Stimulated activated CD4-positive, alpha-beta T cell treated with anti-CD3 and anti-CD28 coated beads, Interleukin-1b, Interleukin-23, amount 100 ng/mL, for 48 hours (primary cell): ENCODE results near the gene NBAS.
A peak's percentile ranks its signal among the peaks of the same experiment; 100 is the strongest.

Experiments
- DNase-seq: peaks from one replicate; pipeline ENCODE4 v3.0.0-alpha.2; 2020

Gene NBAS

GRCh38 chr2:15155959-15156574, 405.1 kb downstream of the NBAS start:
- no peak for DNase-seq

GRCh38 chr2:15154297-15154696, 406.8 kb downstream of the NBAS start:
- DNase-seq = no peak

- DNase-seq = no peak
Measured at GRCh38 chr2:15152382-15152781, 408.8 kb downstream of the NBAS start.

- DNase-seq = no peak
Measured at GRCh38 chr2:15149063-15149462, 412.1 kb downstream of the NBAS start.

- no peak for DNase-seq
Measured at GRCh38 chr2:15147591-15147990, 413.5 kb downstream of the NBAS start.

- DNase-seq = no peak
Measured at GRCh38 chr2:15146960-15147359, 414.2 kb downstream of the NBAS start.

GRCh38 chr2:15145919-15146318, 415.2 kb downstream of the NBAS start:
- DNase-seq = peak; percentile 12

GRCh38 chr2:15145046-15145817, 415.9 kb downstream of the NBAS start:
- DNase-seq = no peak

- peak; percentile 88 for DNase-seq
Measured at GRCh38 chr2:15142069-15142689, 419.0 kb downstream of the NBAS start.

- peak; percentile 8 for DNase-seq
Measured at GRCh38 chr2:15141211-15141610, 419.9 kb downstream of the NBAS start.

GRCh38 chr2:15136639-15137038, 424.5 kb downstream of the NBAS start:
- DNase-seq = no peak

- no peak for DNase-seq
Measured at GRCh38 chr2:15134957-15135356, 426.2 kb downstream of the NBAS start.

GRCh38 chr2:15133461-15133860, 427.7 kb downstream of the NBAS start:
- no peak for DNase-seq

- DNase-seq = no peak
Measured at GRCh38 chr2:15128846-15129245, 432.3 kb downstream of the NBAS start.

- no peak for DNase-seq
Measured at GRCh38 chr2:15127876-15128275, 433.3 kb downstream of the NBAS start.

- DNase-seq = no peak
Measured at GRCh38 chr2:15127301-15127700, 433.8 kb downstream of the NBAS start.

- DNase-seq = no peak
Measured at GRCh38 chr2:15126373-15126772, 434.8 kb downstream of the NBAS start.

- no peak for DNase-seq
Measured at GRCh38 chr2:15122915-15123314, 438.2 kb downstream of the NBAS start.

- no peak for DNase-seq
Measured at GRCh38 chr2:15120631-15121030, 440.5 kb downstream of the NBAS start.

GRCh38 chr2:15119722-15120175, 441.4 kb downstream of the NBAS start:
- DNase-seq = no peak

- no peak for DNase-seq
Measured at GRCh38 chr2:15117409-15118050, 443.6 kb downstream of the NBAS start.
